HPDE6-E6E7 (cell line): Measurements from ENCODE around the gene LMAN2L.

ENCODE experiments used
- DNase-seq: peaks from one replicate; pipeline ENCODE4 v3.0.0; 2011; ENCODE audit warnings: missing footprints; ENCODE audit errors: extremely low spot score

Gene LMAN2L

DNA sequence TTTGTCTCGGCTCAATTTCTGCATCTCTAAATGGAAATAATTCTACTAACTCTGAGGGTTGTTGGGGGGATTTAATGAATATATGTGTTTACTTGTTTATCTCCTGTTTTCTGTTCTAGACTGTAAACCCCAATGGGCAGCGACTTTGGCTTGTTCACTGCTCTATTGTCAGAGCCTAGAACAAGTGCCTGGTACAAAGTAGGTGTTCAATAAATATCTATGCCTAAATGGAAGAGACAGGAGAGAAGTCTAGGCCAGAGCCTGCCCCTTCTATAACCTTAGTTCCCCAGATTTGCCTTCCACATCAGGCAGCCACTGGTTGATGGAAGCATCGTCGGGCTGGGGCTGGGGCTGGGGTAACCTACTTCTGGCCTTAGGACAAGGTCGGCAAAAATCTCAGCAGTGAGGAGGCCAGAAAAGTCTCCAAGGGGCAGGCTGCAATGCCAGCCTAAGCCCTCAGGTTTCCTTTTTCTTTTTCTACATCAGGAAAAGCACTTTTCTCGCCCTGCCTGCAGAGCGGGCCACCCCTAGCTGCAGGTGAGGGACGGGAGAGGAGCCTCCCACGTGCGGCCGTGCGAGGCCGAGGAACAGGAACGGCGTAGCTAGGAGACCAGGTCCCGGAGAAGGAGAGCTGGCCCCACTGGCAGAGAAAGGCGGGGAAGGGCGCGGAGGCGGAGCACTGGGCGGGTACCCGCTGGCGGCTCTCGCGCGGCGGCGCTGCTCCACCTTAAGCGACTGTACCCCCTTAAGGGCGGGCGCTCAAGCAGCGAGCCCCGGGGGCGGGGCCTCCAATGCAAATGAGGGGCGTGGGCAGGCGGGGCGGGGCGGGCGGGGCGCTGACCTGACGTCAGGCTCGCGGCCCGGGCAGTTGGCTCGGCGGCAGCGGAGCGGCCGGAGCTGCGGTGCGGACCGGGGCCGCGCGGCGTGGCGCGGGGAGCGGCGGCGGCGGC, 20.4 kb upstream of the LMAN2L start, which contains the start of gene CNNM4:
Gene CNNM4, plus strand, starts transcription at position 867 of the 950 bp plus-strand sequence. CDS start 98 bp downstream, outside the sequence.
- peak; percentile 93 for DNase-seq

DNA sequence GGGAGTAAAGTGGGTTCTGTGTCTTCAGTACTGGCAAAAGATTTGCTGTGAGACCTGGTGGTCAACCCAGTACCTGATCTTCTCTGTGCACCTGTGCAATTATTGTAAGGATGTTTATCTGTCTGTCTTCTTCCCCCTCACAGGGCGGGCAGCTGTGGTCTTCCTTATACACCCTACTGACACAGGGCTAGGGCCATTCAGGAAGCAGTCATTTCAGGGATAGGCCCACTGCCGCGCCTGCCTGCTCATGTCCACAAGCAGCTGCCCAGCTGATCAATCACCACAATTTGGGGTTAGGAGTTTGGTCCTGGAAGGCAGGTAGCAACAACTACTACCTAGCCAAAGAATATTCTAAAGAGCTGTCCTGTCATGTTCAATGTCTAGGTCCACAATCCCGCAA, 19.7 kb upstream of the LMAN2L start:
- no peak for DNase-seq

DNA sequence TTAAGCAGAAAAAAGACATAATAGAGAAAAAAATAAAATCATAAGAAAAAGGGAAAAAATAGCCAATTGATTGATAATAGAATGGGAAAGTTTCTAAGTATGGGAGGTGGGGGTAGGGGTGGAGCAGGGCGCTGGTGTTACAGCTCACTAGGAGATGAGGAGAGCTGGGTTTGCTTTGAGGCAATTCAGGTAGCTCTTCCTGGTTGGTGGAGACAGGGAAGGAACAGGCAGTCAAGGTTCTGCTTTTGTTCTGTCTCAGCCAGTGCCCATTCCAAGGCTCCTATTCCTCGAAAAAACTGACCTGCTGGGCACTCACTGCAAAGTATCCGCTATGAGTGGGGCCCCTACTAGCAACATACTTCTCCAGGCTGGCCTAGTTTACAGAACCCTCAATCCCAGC, 19.1 kb upstream of the LMAN2L start:
- no peak for DNase-seq

DNA sequence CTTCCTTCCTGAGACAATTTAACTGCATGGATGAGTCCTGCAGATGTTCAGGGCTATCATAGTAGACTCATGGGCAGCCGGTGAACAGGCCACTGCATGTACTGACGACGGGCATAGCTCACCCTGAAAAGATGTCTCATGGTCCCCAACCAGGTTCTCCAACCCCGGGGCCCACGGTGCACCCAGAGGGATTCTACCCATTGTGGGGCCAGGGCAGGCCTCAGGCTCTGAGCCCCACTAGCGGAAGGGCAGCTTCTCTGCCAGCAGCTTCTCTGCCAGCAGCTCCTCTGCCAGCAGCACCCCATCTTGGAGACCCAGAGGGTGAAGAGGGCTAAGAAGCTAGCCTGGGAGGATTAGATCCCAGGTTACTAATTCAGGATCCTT, 17.6 kb upstream of the LMAN2L start:
- DNase-seq = no peak

DNA sequence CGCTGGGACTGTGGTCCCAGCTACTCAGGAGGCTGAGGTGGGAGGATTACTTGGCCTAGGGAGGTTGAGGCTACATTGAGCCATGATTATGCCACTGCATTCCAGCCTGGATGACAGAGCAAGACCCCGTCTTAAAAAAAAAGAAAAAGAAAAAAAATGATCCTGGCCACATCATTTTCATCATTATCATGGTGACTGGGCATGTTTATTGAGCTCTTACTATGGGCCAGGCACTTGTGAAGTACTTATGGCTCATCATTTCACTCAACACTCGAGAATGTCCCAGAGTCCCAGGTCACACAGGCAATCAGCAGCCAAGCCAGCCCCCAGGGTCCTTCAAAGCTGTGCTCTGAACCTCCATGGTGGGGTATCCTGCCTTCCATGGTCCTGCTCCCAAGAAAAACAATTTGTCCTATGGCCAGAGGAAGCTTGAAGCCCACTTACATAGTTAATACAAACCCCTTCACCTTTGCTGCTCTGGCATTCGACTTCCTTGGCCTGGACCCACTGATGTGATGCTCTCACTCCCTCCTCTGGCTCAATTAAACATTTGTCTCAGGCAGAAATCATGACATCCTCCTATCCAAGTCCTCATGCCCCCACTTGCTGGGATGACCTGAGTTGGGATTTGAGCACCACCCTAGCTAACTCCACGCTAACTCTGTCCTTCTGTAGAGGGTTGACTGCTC, 17.1 kb upstream of the LMAN2L start:
- DNase-seq = no peak

DNA sequence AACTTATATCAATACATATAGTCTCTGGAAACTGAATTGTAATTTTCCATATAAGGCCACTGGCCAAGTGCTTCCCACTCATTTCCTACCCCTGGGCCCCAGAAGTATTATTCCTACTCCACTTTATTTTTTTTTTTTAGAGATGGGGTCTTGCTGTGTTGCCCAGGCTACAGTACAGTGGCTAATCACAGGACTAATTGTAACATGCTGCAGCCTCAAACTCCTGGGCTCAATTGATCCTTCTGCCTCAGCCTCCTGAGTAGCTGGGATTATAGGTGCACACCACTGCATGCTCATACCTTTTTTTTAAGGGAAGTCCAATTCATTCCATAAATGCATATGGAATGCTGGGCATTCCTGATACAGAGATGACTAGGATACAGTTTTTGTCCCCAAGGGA, 14.5 kb upstream of the LMAN2L start:
- no peak for DNase-seq

DNA sequence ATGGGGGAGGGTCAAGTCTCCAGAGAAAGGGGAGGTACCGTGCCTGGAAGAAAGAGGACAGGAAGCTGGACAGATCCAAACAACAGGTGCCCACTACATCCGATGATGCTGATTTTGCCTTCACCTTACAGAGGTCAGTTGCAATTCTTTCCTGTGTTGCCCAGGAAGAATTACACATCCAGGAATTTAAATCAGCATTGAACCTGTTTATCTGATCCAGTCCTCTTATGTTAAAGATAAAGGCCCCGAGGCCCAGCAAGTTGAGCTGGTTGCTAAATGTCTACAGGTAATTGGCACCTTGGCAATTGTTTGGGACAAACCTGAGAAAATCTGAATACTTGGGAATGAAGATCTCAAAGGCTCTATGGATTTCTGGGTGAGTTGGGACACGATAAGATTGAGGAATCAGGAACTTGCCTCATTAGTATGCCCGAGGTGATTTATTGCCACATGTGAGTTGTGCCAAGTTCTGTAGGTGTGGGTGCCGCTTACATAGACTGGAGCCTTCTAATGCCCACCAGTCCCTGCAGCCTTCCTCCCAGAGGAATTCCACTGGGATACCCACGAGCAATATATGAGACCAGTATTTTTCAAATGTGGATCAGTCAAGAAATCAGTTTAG, 13.9 kb upstream of the LMAN2L start:
- DNase-seq = no peak

DNA sequence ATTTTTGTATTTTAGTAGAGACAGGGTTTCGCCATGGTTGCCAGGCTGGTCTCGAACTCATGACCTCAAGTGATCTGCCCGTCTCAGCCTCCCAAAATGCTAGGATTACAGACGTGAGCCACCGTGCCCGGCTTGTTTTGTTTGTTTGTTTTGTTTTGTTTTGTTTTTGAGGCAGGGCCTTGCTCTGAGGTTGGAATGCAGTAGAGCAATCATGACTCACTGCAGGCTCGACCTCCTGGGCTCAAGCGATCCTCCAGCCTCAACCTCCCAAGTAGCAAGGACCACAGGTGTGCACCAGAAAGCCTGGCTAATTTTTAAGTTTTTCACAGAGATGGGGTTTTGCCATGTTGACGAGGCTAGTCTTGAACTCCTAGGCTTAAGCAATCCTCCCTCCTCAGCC, 11.9 kb upstream of the LMAN2L start:
- DNase-seq = no peak

DNA sequence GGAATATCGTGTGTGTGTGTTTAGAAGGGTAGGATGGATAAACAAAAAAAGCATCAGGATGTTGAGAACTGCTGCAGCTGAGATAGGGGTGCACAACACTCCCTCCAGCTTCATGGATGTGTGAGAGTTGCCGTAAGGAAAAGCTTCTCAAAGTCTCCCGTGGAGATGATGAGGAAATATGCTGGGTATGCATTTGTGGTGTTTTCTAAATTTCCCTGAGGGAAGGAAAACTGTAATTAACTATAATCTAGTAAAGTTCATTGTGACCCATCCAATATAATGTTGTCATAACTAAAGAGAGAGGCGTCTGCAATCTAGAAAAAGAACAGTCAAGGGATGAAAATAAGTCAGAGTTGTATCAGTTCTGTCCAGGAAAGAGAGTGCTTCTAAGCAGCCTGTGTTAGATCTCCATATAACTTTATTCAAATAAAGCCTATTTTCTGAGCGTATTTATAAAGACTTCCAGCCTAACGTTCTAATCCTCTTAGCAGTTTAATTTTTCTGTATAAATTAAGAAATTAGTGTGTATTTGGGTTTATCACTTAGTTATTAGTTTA, 7.3 kb upstream of the LMAN2L start:
- no peak for DNase-seq

DNA sequence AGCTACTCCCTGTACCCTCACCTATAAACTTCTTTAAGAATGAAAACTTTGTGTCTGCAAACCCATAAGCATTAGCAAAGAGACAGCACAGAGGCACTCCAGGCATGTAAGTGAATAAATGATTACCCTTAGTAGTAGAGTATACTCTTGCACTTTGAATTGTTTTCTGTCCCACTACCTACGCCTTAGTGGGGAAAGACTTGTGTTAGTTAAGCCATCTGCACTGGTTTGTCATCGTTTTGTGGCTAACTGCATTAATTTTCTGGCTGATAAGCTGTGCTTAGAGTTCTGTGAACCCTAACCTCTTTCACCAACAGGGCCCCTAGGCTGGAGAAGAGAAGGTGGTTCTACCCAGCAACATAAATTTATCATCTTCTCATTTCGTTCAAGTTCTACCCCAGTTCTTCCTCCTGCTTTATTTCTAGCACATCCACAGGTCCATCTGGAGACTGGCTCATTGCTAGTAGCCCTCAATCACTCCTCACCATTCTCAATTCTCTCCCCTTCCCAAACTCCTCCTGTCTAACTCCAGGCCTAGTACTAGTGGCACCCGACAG, 710 bp downstream of the LMAN2L start:
- DNase-seq = no peak

DNA sequence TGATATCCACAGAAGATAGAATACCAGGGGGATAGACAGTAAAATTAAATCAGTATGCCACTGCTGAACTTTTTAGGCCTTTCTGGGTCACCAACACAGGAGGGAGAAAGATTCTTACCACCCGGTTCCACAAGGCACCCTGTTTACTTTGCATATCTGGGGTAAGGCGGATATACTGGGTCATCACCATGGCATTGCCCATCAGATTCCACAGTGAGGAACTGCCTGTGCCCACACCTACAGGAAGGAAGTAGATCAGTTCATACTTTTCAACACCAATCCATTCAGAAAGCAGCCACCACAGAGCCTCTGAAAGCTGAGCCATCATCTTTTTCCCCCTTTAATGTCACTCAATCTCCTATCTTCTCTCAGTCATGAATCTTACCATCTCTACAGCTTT, 2.0 kb downstream of the LMAN2L start:
- no peak for DNase-seq

DNA sequence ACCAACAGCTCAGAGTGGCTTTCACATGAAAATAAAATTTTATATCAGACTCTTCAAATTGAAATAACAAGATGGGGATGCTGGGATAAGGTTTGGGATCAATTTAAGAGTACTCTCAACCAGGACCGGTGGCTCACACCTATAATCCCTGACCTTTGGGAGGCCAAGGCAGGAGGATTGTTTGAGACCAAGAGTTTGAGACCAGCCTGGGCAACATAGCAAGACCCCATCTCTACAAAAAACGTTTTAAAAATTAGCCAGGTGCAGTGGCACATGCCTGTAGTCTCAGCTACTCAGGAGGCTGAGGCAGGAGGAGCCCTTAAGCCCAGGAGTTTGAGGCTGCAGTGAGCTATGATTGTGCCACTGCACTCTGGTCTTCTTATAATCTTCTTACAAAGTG, 2.6 kb downstream of the LMAN2L start:
- no peak for DNase-seq

DNA sequence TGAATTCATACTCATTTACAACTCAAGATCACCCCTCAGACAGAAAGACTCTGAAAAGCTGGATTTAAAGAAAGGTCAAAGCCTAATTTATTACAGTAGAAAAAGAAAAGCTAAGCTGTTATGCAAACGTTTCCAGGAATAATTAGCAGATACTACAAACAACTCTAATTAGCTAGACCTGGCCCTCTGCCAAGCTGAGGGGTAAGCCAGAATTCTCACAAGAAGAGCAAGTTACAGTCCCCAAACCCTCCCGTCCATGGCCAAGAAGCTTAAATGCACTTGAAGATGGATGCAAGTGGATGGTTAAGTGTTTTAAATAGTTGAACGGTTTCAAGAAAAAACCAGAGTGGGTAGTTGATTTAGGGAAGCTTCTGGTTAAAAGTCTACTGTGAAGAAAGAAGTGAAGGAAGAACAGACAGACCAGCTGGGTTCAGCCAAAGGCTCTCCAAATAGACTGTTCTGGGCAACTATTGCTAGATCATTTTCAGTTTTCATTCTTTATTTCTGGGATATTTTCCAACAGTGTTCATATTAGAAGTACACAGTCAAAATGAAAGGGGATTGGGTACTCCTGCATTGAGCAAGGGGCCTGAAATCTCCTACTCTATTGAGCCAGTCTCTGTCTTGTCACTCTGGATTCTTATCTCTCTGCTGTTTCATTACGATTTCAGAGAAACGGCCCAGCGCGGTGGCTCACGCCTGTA, 4.8 kb downstream of the LMAN2L start:
- DNase-seq = no peak

DNA sequence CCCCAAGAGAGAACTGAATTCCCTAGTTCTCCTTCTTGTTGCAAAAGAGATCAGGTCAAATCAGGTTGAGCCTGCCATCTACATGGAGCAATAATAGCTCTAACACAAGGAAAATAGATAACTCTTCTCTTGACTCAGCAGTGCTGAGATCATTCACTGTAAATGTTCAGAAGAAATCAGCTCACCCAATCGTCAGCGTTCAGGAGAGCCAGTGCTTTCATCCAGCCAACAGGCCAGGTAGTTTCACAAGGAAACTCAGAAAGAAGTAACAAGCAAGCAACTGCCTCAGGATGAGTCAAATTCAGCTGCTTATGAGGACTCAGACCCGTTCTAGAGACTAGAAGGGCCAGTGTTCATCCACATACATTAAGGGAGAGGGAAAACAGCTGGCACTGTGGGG, 5.9 kb downstream of the LMAN2L start:
- DNase-seq = no peak

DNA sequence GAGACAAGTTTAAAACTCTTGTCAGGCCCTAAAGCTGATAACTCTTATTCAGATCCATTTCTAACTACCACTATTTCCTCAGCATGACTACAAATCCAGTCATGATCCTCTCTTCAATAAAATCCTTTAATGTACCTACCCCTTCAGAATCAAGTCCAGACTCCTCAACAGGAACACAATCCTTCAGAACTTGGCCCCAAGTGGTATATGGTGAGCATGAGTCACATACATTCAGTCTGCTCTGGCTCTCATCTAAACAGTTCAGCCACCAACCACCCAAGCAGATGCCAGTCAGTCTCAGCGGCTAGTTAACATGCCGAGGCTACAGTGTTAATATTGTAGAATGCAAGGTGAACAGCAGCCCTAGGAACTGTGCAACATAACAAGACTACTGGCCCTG, 9.7 kb downstream of the LMAN2L start:
- peak; percentile 73 for DNase-seq

DNA sequence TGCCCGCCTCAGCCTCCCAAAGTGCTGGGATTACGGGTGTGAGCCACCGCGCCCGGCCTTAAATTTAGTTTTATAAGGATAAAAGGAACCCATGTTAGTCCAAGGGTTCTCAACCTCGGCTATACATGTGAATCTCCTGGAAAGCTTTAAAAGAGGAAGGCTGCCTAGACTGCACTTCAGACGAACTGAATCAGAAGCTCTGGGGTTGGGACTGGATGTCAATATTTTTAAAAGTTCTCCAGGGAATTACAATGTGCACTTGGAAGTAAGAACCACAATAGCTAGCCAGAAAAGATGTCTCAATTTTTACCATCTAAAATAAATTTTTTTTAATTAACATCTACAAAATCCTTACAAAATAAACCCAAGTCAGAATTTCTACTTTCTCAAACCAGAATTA, 10.1 kb downstream of the LMAN2L start:
- DNase-seq = no peak

DNA sequence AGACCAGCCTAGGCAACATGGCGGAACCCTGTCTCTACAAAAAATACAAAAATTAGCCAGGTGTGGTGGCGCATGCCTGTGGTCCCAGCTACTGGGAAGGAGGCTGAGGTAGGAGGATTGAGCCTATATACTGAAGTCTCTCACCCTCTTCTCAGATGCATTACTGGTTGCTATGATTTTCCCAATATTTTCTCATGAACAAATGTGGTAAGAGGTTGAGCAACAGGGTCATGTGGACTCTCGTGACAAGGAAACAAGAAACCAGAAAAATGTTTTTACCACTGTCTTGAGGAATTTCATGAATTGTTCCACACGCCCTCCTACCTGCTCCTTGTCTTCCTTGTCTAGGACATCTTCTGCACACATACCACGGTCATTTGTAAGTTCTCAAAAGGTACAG, 12.4 kb downstream of the LMAN2L start:
- DNase-seq = no peak

DNA sequence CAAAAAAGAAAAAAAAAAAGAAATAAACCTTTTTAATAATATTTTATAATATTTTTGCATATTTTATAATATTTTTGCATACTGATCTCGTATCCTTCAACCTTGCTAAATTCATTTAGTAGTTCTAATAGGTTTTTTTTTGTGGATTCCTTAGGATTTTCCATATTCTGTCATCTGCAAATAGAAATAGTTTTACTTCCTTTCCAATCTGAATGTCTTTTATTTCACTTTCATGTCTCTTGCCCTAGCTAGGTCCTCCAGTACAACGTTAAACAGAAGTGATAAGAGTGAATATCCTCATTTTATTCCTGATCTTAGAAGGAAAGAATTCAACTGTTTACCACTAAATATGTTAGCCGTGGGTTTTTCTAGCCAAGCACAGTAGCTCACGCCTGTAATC, 13.7 kb downstream of the LMAN2L start:
- DNase-seq = no peak

DNA sequence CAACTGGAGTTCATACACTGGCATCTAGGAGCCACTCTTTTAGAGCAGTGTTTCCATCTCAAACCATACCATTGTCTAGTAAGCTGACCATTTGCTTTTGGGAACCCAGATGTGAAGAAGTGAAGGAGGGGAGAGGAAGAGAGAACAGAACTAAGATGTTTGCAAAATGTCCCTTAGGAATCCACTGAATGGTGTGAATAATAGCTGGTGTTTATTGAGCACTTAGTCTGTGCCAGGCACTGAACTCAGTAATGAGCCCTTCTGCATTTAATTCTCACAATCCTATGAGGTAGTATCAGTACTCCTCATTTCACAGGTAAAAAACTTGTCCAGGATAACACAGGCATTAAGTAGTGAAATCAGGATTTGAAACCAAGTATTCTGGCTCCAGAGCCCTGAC, 23.5 kb downstream of the LMAN2L start:
- DNase-seq = no peak

DNA sequence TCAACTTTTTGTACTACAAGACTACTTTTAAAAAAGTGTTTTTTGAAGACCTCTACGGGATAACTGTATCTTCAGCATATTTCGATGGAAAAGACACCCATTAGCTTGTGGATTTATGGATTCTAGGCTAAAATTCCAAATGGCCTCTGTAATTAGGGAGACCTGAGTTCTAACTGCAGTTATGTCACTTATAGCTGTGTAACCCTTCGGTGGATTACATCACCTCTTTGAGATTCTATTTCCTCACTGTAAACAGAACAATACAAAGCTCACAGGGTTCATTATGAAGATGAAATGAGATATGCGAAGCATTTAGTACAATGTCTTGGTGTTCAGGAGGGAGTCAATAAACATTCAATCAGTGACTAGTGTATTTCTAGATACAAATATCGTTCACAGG, 24.2 kb downstream of the LMAN2L start:
- no peak for DNase-seq

DNA sequence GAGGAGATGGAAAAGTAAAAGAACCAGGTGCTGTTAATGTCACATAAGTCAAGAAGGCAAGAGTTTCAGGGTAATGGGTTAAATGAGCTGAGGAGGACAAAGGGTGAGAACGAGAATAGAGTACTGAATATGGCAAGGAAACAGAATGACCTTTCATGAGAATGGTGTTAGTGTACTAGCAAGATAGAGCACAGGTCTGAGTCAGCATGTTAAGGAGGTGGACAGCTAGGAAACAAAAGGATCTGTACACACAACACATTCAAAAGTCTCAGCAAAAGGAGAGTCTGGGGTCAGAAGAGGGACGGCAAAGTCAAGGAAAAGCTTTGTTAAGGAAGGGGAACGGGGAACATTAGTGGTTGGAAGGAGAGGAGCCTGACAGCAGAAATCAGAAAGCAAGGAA, 28.9 kb downstream of the LMAN2L start:
- no peak for DNase-seq
